Fibroblast of gingiva (primary cell): Measurements from ENCODE around the gene TRAF3IP1.
"Not testable (repeated sequence)": the region's sequence is repeated elsewhere in the genome, so short reads cannot be mapped to it uniquely, and the experiment has no call there.

Experiments used
- DNase-seq: peaks from one replicate; pipeline ENCODE4 v3.0.0-alpha.2; 2011; ENCODE audit warnings: low read depth

TRAF3IP1 gene

DNA sequence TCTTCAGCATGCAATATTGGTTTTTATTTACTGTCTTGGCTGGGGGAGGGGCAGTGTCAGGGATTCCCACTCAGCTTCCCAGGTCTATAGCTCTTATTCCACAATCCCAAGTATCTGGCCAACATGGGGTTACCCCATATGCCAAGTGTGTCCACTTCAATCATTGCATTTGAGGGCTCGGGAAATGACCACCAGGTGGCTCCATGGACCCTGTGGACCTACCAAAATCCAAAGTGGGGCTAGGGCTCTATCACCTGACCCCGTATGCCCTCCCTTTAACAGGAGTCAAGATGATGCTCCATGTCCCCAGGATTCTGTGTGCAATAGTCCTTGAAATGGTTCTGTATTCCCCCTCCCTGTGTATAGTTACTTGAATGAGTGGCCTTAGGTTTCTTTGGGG lies 12.1 kb upstream of the TRAF3IP1 start:
- DNase-seq: no peak

DNA sequence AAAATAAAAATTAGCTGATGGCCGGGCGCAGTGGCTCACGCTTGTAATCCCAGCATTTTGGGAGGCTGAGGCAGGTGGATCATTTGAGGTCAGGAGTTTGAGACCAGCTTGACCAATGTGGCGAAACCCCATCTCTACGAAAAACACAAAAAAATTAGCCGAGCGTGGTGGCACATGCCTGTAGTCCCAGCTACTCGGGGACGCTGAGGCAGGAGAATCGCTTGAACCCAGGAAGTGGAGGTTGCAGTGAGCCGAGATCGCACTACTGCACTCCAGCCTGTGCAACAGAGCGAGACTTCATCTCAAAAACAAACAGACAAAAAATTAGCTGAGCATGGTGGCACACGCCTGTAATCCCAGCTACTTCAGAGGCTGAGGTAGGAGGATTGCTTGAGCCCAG lies 9.6 kb upstream of the TRAF3IP1 start:
- DNase-seq: not testable (repeated sequence)

DNA sequence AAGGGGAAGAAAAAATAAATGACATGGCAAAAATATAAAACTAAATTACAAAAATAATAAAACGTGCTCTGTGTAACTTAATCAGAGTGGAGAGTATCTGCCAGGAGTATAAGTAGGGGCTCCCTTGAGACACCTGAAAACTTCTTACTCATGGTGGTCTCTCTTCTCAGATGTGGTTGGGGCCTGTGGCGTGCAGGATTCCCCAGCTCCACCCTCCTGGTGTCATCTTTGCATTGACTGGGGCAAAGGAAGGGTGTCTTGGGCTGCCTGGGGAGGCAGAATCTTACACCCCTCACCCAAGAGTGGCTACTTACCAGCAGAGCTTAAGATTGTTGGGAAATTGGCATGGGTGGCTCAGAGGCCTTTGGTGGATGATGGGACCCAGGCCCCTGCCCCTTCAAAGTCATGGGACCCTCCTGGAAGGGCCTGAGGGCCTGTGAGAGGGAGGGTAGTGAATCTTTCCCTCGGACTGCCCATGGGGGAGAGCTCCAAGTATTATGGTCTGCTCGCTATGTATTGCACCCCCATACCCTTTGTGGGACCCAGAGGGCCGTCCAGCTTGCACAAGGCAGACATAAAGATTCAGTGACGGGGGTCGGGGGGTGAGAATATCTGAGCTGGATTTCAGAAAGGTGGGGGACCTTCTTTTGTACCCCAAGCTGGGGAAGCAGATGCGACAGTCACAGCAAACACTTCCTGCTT lies 6.9 kb upstream of the TRAF3IP1 start:
- no peak for DNase-seq

DNA sequence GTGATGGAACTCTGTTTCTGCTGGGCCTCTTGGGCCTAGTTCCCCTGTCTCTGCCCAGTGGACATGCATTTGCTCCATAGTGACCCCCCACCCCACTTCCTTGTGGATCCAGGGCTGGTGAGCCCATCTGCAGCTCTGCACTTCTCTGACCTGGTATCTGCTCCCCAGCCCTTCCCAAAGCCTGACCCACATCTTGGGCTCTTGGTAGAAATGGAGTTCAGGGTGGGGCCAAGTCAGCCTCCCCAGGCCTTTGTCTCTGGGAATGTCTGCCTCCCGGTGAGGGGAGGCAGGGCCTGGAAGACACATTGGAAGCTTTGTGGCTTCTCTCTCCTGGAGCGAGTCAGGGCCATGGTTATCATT lies 6.3 kb upstream of the TRAF3IP1 start:
- no peak for DNase-seq

DNA sequence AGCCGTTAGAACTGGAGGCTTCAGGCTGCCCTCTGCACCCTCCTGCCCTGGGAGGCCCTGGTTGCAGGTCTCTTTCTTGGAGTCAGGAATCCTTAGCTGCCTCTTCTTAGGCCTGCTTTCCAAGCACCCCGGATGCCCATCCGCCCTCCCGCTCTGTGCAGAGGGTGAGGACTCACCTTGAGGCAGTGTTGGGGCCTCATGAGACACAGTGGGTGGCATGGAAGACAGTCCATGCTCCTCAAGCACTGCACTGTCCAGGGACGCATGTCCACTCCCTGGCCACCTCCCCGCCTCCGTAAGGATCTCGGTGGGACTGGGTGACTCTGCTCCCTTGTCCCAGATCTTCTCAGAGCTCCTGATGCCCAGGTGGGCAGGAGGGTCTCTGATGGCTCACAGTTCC lies 5.7 kb upstream of the TRAF3IP1 start:
- DNase-seq: no peak

DNA sequence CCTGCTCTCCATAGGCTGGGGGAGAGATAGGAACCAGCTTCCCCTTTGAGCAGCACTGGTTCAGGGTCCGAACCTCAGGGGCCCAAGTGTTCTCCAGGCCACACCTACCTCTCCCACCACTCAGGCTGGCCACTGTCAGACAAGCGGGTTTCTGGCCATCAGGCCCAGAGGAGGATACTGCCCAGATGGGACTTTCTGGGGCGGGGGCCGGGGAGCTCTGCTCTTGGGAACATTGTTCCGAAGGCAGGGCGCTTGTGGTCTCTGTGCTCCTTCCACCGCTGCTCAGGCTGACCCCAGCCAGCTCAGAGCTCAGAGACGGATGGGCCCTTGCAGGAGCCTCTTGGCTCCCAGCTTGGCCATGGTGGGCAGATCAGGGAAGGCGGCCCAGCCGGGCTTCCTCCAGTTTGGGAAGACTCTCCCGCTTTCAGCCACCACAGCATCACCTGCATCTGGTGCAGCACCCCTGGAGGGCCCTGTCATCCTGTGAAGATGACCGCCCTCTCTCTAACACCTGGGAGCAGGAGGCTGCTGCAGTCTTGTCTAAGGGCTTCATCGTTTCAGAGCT lies 5.2 kb upstream of the TRAF3IP1 start:
- no peak for DNase-seq

DNA sequence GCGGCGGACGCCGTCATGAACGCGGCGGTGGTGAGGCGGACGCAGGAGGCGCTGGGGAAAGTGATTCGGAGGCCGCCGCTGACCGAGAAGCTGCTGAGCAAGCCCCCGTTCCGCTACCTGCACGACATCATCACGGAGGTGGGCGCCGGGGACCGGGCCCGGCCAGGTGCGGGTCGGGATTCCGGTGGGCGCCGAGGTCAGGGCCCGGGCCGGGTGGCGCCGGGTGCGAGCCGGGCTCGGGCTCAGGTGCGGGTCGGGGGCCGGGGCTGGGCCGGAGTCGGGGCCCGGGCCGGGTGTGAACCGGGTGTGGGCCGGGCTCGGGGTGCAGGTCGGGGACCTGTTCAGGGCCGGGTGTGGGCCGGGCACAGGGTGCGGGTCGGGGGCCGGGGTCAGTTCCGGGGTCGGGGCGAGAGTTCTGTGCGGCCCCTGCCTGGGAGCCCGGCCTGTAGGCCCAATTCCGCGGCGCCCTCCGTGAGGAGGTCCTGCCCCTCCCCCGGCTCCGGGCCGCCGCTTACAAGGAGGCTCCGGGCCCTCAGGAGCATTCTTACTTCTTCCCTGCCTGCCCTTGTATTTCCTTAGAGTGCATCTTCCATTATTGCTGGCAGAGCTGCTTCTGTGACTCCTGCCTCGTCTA lies 447 bp downstream of the TRAF3IP1 start:
- no peak for DNase-seq

DNA sequence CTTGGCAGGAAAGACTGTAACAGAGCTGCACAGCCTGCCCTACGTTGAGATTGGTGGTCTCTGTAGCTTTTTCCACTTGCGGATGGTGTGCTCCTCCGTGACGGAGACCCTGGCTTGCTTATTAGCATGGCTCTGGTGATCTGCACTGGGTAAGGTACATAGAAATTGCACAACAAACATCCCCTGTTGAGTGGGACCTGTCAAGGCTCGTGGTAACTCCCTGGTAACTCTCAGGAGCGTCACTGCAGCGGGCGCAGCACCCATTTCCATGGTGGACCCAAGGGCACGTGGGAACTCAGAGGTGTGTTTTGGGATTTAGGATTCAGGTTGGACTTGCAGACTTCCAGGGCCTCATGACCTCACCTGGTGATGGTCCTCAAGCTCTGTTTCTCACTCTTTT lies 1.1 kb downstream of the TRAF3IP1 start:
- DNase-seq: no peak

DNA sequence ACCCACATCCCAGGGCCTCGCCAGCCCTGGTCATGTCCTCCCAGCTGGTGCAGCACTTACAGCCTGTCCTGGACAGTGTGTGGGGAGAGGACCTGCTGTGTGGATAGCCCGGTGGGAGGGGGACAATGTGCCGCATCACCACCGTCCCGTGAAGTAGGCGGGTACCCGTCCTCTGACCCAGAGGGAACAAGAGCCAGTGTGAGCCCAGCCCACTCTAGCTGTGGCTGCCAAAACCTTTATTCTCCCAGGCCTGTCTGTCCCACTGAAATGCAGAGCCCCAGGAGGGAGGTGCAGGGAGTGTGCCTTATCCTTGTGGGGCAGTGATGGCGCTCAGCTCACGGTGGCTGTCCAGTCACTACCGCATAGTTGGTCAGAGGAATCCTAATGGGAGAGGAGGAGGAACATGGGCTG lies 1.7 kb downstream of the TRAF3IP1 start:
- no peak for DNase-seq

DNA sequence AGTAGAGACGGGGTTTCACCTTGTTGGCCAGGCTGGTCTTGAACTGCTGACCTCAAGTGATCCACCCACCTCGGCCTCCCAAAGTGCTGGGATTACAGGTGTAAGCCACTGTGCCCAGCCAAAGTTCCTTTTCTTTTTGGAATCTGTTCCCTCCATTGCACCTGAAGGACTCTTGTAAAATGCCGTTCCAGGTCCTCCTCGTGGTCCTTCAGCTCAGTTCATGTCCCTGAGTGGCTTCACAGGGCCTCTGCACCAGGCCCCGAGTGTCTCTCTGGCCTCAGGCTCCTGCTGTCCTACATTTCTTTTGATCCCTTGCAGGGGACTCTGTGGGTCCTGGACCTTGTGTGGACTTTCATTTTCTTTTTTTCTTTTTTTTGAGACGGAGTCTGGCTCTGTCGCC lies 3.9 kb downstream of the TRAF3IP1 start:
- DNase-seq: not testable (repeated sequence)

DNA sequence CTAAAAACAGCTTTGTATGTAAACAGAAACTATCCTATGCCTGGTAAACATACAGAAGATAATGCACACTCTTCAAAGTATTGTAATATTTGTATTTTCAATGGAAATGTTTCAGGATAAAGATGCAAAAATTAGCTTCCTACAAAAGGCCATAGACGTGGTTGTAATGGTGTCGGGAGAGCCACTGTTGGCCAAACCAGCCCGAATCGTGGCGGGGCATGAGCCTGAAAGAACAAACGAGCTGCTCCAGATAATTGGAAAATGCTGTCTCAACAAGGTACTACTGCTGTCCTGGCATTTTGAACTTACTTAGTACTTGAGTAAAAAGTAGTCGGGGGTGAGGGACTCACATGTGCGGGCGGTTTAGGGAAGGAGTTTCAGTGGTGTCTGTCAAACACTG lies 5.4 kb downstream of the TRAF3IP1 start:
- no peak for DNase-seq

DNA sequence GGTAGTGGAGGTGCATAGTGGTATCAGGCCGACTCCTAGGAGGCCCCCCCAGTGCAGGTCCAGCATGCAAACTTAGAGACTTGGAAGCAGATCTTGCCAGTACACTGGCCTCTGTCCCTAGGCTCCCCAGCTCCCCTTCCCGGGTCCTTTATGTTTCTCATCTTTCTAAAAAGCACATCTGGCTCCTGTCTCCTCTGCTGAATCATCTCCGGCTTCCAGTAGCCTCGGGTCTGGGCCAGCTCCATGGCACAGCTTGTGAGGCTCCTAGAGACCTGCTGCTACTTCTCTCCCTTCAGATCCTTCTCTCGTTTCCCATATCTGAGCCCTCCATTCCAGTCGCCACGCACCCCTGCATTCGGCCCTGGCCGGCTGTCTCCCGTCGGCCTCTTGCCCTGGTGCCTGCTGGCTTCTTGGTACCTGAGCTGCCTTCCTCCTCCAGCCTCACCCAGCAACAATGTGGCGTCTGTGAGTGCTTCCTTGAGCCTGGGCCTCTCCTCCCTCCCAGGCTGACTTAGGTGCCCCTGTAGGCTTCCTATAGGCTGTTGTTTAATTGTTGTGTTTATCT lies 6.6 kb downstream of the TRAF3IP1 start:
- DNase-seq: no peak

DNA sequence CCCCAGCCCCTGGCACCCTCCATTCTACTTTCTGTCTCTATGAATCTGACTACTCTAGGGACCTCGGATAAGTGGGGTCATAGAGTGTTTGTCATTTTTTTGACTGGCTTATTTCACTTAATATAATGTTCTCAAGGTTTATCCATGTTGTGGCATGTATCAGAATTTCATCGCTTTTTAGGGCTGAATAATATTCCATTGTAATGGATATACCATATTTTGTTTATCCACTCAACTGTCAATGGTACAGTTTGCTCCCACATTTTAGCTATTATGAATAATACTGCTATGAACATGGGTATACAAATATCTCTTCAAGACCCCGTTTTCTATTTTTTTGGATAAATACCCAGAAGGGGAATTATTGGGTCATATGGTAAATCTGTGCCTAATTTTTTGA lies 7.4 kb downstream of the TRAF3IP1 start:
- no peak for DNase-seq

DNA sequence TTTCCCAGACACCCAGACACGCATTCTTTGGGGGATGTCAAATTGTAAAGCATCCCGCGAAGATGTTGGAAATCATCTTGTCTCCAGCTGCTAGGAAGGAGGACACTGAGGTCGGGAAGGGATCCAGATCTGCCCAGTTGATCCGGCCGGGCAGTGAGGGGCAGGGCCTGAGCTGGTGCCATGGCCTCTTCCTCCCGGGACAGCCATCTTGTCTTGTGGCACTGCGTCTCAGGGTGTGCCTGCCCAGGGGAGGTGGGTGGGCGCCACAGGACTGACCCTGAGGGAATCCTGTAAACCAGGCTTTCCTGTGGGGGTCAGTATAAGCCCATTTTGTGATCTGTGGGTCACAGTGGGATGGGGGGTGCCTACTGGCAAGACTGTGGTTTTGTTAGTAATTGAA lies 10.1 kb downstream of the TRAF3IP1 start:
- no peak for DNase-seq

DNA sequence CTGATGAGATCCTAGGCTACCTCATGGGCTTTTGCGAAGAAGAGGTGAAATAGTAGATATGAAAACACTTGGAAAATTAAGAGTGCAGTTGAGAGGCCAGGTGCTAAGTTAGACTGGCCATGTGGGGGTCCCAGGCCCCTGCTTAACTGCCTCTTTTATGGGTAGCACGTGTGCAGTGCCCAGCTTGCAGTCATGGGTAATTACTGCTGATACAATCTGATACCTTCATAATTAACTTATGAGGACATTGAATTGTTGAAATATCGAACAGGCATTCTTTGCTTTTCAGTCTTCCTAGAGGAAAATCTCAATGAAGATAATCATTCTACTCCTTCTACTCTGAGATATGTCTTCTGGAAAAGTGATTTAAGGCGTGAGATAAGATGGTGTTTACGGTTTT lies 11.6 kb downstream of the TRAF3IP1 start:
- no peak for DNase-seq

DNA sequence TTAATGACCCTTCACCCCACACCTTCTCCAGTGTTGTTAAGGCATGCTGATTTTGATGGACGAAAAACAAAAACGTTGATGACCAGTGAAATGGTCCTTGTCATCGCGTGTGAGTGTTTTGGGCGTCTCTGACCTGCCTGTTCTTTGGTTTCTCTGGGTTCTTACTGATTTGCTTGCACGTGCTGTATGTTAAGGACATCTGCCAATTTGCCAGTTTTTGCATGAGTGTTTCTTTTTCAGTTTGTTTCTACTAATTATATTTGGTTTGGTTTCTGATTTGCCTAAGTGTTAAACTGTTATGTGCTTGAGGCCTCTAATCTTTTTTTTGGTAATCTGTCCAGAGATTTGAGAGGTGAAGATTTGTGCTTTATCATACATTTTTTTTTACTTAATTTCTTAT lies 14.6 kb downstream of the TRAF3IP1 start:
- DNase-seq: no peak

DNA sequence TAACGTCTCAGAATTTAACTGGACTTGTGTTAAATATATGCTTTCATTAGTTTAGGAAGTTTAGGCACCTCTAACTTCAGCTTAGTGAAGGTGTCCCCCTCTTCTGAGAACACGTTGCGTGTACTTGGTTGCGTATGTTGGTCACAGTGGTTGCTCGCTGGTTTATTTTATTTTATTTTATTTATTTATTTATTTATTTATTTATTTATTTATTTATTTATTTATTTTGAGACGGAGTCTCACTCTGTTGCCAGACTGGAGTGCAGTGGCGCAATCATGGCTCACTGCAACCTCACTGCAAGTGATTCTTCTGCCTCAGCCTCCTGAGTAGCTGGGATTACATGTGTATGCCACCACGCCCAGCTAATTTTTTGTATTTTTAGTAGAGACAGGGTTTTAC lies 15.3 kb downstream of the TRAF3IP1 start:
- peak; percentile 34 for DNase-seq

DNA sequence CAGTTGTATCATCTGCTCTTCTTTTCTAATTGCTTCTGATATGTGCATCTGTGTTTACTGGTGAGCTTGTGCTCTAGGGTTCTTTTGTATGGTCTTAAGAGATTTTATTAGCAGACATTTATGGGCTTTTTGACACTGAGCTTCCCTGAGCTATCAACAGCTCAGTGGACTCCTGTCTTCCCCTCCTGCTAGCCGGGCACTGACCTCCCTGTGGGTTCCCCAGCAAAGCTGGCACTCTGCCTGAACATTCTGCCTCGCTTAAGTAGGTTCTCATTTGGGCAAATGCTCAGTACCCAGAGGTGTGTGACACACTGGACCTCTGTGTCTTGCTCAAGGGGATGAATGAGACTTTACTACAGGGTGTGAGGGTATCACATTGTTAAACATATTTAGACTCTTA lies 15.8 kb downstream of the TRAF3IP1 start:
- DNase-seq: no peak

DNA sequence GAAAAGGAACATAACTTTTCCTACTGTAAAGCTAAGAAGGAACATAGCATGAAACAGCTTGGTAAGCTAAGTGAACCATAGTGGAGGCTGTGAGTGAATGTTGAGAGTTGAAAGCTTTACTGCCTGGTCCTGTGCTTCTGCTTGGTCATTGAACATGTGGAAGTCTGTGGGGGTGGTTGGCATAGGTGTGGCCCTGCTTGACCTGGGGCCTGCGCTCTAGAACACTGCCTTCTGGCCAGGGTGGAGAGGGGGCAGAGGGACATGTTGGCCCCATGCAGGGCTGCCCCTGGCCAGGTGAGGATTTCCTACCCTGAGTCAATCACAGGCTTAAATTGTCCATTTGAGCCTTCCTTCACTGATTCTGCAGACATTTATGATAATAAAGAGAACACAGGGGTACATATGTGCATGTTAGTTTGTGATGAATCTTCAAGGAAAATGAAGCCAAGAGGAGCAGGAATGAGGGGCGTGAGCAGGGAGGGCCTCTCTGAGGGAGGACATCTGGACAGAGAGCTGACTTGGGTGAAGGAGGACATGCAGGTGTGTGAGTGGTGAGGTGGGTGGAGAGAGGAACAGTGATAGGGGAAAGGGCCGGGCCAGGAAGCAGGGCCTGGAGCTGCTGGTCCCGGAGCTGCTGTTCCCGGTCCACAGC lies 16.6 kb downstream of the TRAF3IP1 start:
- DNase-seq: no peak

DNA sequence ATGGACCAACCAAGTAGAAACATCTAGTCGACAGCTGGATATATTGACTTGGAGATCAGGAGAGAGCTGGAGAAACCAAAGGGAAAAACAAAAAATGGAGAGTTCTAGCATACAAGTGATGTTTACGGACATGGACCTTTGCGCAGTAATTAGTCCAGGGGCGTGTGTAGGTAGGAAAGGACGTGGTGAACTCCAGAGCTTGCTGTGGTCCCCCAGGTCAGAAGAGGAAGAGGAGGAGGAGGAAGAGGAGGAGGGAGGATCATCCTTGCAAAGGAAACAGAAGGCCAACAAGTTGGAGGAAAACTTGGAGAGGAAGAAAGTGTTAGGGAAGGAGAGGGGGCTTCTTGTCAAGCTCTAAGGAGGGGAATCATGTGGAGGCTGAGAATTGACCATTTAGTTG lies 17.5 kb downstream of the TRAF3IP1 start:
- DNase-seq: no peak

DNA sequence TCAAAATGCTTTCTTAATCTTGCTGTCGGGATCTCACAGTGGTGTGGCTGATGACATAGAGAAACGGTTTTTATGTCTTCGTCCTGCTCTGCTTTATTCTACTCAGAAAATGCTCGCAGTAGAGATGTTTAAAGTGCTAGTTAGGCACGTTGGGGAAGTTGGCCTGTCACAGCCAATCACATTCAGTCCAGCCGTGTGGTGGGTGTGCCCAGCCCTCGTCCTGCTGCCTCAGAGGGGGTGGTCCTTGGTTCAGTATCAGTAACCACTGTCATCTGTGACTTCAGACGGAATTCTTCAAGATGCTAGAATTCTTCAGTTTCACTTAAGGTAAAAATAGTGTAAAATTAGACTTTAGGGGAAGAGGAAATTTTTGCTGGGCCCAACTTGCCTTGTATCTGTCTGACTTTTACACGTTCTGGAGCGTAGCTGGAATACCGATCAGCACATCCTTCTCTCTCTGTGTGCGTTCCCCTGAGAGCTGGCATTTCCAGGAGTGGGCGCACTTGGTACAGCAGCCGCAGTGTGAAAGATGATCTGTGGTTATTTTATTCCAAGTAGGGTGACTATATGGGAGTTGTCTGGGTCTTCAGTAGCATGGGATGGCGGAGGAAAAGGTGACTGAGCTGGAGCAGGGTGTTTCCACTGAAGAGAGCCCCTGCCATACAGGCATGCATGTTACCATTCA lies 18.5 kb downstream of the TRAF3IP1 start:
- DNase-seq: no peak

DNA sequence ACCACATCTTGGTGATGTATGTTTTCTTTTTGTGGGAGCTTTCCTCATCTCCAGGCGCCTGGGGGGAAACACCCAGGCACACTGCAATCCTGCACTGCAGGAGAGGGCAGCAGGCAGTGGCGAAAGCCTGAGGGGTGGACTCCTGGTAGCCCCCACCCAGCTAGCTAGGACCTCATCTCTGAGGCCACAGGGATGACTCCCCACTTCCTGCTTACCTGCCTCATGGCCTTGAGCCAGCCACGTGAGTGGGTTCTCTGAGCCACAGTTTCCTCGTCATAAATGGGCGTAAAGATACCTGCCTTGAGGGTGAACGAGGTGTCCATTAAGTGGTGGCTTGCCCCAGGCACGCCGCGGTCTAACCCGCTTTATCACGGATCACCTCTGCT lies 19.1 kb downstream of the TRAF3IP1 start:
- DNase-seq: no peak

DNA sequence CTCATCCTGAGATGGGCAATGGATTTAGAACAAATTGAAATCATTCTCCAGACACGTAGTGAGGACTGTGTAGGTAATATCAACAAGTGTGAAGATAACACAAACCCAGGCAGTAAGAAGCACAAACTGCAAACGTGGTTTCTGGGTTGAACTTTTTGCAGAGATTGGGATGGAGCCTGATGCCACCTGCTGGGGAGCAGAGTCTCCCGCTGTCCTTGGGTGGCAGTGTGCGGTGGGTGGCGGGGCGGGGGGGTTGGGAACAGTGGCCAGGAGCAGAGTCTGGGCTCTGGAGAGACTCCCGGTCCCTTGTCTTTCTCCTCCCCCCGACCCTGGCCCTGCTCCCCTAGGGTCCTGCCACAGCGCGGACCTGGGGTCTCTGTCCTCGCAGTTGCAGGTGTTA lies 19.5 kb downstream of the TRAF3IP1 start:
- no peak for DNase-seq
